ENCODE measurements around the gene PDSS2.

Gene PDSS2, protein sequence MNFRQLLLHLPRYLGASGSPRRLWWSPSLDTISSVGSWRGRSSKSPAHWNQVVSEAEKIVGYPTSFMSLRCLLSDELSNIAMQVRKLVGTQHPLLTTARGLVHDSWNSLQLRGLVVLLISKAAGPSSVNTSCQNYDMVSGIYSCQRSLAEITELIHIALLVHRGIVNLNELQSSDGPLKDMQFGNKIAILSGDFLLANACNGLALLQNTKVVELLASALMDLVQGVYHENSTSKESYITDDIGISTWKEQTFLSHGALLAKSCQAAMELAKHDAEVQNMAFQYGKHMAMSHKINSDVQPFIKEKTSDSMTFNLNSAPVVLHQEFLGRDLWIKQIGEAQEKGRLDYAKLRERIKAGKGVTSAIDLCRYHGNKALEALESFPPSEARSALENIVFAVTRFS

DNA sequence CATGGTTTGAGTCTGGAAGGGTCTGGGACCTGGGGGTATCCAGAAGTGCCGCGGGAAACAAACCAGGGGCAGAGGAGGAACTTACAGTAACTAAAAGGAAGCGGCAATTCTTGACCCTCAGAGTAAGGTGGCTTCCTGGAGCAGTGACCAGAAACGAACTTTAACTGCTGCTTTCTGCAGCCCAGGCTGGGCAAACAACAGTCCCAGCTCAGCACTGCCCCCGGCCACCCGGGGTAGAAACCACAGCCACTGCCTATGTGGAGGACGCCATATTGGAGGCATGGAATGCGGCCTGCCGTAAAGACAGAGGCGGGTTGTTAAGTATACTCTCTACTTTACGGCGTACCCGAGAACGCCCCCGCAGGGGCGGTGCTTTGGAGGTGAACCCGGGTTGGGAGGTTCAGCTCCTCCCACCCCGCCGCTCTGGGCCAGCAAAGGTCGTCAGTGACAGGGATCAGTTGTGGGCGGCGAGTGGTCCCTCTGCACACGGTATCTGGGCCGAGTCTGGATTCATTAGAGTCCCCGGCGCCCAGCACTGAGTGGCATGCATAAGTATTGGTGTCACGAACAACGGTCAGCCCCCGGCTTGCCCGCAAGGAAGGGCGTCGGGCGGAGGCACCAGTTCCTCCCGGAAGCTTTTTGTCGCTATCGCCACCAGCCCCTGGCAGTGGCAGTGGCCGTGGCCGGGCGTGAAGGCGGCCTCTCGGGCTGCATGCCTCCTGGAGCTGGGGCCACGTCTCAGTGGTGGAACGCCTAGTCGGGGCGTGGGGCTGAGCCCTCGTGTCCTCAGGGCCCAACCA, at the start of gene PDSS2:
Gene PDSS2 (minus strand): TSS at position 282 of the 800 bp plus-strand sequence. CDS start 279 bp downstream, at position 3.
- DNase-seq (ENCODE audit: low spot score) (peak; percentile 90), FAIRE-seq (peak; percentile 73)

DNA sequence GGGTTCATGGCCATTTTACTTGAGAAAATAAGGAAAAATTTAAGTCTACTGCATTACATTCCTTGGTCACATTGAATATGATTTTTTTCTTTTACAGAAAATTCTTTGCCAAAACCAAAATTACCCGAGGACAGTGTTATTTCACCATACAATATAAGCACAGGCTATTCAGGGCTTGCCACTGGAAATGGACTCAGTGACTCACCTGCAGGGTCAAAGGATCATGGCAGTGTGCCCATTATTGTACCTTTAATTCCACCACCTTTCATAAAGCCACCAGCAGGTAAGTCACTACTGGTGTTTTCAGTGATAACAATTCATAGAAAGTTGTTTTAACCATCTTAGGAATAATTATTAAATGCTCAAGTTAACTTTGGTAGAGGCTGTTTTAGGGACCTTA, 46.8 kb upstream of the PDSS2 start:
- DNase-seq (ENCODE audit: low spot score) (no peak), FAIRE-seq (no peak)

DNA sequence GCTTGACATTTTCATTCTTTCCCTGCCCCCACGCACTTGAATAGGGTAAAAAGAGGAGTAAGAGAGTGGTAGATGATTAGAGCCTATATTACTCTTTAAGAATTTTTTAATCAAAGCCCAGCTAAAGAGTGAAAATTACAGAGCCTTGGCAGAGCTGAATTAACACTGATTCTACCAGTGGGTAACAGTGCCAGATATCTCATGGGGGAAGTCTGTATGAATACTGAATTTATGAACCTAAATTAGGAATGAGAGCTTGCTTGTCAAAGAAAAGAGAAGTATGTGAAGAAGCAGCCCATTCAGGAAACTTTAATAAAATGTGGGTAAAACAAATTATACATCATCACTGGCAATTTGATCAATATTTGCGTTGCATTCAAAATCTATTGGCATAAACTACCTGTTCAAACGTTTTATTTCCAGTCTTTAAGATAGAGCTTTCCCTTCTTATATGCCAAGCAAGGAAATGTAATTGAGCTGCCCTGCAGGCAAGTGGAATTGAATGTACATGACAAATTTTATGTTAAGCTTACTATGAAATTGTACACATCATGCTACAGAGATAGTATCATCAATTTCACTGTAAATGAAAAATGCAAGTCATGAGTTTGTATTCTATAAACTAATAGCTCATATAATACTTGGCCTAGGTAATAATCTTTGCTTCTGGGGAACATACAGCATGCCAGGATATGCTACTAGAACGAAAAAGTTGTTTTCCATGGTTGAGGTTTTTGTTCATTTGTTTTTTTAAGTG, 45.1 kb upstream of the PDSS2 start:
- no peak for FAIRE-seq
- DNase-seq (ENCODE audit: low spot score), result no peak

DNA sequence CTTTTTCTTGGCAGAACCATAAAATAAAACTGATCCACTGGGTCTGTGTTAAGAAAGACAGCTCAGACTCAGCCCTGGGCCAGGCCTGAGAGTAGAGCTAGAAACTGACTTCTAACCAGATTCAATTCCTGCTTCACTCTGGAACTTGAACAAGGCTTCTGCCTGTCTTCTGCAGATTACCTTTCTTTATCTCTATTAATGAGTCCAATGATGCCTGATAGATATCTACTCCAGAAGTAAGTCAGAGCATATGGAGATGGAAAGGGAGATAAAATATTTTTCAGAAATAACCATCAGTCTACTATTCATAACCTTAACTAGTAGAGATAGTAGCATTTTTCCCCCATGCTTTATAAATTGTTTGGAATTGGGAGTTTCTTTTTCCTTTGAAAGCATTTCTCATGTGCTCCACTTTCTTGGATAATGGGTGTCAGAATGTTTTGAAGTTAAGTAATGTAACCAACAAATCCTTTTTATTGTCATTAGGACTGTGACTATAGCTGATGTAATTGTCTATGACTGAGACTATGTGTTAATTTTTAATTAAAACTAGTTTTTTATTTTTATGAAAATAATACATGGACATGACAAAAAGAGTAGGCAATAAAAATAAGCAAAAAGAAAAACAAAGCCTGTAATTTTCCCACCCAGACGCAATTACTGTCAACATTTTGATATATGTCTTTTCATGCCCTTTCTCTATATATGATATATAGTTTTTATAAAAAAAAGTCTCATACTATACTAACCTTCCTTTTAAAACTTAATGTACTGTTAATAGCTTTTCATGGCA, 37.7 kb upstream of the PDSS2 start:
- FAIRE-seq, result no peak

DNA sequence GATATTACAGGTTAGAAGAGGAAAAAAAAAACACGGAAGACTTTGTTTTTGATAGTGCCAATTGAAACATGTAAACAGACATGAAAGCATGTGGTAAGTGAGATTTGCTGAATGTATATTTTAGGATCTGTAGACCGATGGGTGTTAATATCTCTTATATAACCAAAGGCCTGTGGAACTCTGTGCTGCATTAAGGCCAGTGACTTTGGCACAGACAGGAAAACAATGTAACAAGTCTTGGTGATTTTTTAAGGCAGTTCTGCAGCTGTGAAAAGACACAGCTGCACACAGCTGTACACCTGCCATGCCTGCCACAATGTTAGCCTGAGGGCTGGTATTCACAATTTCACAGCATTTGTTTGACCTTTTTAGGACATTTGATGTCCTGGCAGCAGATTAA, 36.6 kb upstream of the PDSS2 start:
- FAIRE-seq, result no peak
- DNase-seq (ENCODE audit: low spot score), result no peak

More for the DNA sequence above, 37.7 kb upstream of the PDSS2 start:
- DNase-seq (ENCODE audit: low spot score), result no peak

DNA sequence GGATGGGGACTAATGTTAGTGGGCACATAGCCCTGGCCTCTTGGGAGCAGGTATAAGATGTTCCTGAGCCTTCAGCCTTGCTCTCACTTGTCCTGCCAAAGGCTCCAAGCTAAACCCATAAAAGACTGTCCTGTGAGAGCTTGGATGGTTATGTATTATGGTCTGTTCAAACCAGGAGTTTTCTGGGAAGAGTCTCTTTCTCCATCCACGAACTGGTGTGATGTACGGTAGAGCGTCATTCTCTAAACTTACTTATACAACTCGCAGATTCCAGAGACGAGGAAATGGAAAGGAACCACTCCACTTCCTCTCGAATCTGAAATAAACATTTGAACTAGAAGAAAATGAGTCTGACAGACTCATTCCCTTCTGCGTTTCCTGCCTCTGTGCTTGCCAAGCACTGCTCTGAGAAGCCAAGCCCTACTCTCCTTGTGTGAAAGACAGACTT, 35.9 kb upstream of the PDSS2 start:
- DNase-seq (ENCODE audit: low spot score) (no peak), FAIRE-seq (no peak)

DNA sequence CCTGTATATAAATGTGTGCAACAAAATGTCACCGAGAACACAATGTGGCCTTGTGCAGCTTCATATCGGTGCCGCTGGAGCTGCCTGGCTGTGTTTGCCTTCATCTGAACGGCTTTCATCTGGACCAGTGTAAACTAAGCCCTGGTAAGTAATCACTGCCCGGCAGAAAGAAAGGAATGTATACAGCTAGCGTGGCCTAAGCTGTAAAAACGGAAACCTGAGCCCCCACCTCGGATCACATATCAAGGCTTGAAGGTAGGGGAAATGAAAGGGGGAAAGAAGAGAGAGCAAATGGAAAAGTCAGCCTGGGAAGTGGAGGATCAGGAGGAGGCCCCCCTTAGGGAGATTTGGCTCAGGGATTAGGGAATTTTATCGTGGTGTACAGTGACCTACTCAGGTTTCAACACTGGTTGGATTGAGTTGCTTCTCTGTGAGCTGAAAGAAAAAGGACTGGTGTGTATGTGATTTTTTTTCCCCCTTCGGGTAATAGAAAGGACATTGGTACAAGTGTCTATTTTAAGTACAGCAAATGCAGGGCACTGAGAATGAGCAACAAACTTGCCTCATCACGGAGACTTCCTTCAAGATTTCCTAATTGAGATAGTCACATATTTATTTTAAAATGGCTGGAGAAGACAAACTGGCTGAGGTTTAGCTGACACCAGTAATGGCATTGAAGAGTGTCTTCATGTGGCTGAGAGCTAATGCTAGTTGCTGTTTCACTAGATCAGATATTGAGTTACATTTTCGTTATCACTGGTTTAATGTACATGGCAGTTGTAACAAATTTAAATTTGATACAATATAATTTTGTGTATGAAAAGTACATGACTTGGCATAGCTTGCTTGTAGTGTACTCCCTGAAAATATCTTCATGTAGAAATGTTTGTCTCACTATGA, 34.0 kb upstream of the PDSS2 start:
- no peak for DNase-seq (ENCODE audit: low spot score)
- FAIRE-seq, result no peak

DNA sequence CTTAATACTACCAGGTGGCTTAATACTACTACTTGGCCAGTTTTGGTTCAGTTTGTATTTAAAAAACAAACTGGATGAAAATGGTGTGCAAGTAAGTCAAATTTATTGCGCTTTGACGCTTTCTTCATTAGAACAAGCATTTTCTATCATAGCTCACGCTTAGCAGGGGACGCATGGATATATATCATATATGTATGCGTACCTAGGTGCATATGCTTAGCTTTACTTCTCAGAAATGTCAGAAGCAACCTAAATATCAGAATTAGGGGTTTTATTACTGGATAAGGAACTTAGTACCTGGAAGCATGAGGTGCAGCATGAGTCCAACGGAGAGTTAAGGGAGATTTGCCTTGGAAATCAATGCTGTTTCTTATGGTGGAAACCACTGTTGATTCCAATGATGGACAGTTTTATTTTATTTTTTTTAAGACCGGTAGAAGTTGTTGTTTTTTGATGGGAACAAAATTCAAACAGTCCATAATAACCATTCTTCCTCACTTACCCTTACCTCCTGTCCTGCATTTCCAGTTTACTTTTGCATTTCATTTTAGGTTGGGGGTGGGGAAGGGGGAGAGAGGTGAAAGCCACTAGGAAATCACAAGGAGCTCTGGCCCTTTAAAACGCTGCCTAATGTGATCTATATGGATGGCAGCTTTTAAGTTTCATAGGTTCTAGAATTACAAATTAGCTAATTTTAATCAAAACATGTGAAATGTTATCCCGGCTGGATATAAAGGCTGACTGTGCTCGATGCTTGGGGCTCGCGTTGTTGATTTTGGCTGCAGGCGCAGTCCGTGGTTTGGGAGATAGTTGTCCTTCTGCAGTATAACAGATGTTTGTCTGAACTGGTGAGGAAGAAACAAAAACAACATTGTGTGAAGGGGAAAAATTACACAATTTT, 32.6 kb upstream of the PDSS2 start:
- FAIRE-seq (no peak), DNase-seq (ENCODE audit: low spot score) (no peak)

DNA sequence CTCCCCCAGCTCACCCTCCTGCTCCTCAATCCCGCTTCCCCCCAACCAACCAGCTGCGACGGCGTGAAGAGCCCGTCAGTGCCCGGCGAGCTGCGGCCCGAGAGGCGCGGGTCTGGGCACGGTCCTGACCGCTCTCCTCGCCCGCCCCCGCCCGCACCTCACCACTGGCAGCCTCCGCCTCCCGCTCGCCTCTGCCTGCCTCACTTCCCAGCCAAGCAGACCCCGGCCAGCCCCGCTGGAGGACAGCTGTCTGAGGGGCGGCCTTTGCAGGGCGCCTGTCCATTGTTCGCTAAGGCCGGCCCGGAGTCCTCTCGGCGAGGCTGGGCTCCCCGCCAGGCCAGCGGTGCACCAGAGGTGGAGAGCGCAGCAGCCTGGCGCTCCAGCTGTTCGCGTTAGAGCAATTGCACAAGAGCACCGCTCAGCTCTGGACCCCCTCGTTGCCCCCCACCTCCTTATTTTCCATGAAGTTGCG, 31.8 kb upstream of the PDSS2 start:
- no peak for FAIRE-seq

DNA sequence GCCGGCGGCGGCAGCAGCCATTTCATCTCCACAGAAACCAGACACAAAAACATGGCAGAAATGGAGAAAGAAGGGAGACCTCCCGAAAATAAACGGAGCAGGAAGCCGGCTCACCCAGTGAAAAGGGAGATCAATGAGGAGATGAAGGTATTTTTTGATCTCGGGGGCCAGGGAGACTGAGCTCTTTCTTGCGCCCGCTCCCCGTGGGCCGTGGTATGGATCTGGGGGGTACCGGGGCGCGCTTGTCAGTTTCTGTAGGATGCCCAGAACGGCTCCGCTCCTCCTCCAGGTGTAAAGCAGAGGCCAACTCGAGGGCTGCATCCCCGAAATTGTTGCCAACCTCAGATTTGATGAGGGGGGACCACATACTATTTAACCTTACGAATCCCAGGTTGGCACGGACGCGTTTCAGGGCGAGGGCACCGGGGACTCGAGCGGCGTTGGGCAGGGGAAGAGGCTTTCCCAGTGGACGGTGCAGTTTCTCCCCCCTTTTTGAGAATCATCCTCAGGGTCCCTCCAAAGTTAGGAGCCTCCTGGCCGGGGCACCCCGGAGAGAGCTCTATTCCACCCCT, 31.3 kb upstream of the PDSS2 start:
- FAIRE-seq (no peak), DNase-seq (ENCODE audit: low spot score) (no peak)

More for the DNA sequence above, 31.8 kb upstream of the PDSS2 start:
- DNase-seq (ENCODE audit: low spot score), result no peak

DNA sequence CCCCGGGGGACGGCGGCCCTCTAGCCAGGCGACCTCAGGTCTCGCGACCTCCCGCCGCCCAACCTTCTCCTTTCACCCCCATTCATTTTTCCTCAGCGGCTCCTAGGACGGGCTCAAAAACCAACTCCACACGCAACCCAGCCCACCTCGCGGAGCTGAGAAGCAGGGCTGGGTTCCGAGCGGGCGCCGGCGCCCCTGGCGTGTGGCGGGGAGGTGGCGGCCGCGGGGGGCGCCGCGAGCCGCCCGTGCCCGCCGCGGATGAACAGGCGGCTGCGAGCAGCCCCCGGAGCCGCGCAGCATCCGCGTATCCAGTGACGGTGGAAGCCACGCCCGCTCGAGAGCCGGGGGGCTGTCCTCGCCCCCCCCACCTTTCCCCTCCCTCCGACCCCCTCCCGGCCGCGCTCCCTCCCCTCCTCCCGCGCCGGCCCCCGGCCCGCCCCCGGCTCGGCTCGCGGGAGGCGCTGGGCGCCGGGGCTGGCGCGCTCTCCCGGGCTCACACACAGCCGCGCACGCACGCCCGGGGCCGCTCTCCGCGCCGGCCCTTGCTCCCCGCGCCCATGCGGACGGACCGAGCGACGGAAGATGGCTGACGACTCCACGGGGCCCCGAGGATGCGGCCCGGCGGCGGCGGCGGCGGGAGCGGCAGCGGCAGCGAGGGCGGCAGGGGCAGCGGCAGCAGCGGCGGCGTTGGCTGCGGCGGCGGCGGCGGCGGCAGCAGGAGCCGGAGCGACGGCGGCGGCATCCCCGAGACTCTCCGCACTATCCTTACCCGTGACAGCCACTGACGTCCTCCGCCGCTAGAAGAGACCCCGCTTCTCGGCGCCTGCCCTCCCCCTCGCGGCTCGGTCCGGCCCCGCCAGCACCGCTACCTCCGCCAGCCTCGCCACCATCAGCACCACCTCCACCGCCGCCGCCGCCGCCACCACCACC, 30.5 kb upstream of the PDSS2 start, which contains the start of gene SOBP:
Gene SOBP (plus strand): TSS at position 482 of the 930 bp plus-strand sequence. CDS start 500 bp downstream, outside the sequence.
- FAIRE-seq (no peak), DNase-seq (ENCODE audit: low spot score) (no peak)

DNA sequence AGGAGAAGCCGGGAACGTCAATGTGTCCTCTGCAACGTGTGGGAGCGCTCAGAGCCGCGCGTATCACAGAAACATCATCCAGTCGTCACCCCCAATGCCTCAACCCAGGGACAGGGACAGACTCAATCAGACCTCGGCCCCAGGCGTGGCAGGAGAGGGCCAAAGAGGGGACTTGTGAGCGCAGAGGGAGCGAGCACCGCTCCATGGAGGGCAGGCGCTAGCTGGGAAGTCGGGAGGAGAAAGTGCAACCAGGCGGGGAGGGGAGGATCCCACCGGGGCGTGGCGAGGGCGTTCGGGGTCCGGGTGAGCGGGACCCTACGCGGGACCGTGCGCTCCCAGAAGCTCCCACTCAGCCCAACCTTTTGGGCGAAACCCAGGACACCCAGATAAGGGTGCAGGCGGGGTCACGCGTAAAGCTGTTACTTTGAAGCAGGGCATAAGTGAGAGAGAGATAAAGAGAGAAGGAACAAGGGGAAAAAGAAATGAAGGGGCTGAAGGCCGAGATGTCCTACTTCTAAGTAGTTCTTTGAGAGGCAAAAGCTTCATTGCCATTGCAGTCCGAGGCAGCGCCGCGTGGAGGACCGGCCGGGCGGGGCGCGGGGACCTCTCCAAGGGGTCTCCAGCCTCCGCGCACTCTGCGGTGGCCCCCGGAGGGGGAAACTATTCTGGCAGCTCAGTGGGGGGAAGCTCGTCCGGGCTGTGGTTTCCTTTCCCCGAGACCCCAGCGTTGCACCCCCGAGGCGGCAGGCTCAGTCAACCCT, 29.7 kb upstream of the PDSS2 start:
- DNase-seq (ENCODE audit: low spot score) (no peak), FAIRE-seq (no peak)

DNA sequence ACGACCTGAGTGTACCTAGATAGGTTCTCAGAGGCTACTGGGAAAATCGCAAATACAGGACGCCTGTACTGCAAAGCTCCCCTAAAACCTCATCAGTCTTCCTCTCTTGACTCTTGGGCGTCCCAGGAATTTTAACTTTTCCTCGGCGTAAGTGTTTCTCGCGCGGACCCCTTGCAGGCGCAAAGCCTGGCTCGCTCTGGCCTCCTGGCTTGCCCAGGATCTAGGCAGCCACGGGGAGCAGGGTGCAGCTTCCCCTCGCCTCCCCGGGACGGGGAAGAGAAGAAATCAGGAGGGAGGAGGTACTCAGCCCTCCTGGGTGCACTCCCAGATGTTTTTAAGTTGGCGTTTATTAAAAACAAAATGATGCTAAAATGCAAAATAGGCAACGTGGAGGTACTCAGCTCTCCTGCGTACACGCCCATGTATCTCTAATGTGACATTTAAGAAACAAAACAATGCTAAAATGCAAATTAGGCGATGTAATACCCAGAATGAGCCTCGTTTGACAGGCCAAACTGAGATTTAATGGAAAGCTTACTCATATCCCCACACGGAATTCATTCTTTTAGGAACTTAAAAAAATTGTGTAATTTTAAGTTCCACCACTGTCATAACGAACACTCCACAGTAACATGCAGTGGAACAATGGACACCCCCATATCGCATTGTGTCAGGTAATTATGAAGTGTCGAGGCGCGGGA, 29.0 kb upstream of the PDSS2 start:
- DNase-seq (ENCODE audit: low spot score) (no peak), FAIRE-seq (no peak)

DNA sequence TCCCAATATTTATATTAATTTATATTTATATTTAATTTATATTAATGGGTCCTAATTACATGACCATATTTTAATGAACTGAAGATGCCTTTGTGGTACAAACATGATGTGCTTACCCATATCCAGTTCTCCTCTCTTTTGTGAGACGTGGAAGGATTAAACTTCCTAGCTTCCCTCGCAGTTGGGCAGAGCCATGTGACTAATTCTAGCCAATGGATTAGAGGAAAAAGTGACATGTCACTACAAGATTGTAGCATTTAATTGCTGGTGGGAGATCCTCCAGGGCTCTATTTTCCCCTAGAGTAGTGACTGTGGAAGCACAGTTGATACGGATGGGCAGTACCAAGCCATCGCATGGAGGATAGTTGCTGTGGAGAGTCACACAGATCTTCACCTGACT, 25.8 kb upstream of the PDSS2 start:
- DNase-seq (ENCODE audit: low spot score) (no peak), FAIRE-seq (no peak)

DNA sequence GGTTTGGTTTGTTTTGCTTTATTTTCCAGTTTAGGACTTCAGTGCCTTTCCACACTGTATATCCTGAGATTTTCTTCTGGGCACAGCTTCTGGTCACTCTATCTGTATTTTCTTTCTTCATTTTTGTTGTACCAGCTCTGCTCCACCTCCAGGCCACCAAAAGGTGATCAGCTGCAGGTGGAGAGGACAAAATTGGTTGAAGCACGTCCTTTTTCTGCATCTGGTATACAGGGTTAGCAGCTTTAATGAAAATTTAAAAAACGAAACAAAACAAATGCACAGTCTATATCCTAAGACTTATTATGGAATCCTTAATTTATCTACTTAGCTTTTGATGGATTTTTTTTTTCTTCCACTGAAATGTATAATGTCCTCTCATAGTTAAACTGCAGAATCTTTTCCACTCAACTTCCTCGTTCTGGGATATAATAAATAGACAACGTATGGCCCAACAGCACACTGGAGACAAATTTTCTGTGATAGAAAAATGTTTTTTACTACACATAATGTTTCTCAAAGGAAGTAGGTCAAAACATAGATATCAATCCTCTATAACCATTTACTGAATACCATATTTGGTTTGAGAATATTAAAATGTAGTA, 19.8 kb upstream of the PDSS2 start:
- DNase-seq (ENCODE audit: low spot score) (no peak), FAIRE-seq (no peak)
